HG02884 (cell line): ENCODE results near the gene ARMS2.

Experiments used
- ATAC-seq: cut with Tn5 transposase; IDR thresholded peaks from one replicate; pipeline ENCODE4 v1.9.1; 2021; ENCODE audit warnings: mild to moderate bottlenecking, moderate library complexity; ENCODE audit not compliant: unreplicated experiment

Gene ARMS2

GRCh38 chr10:122492999-122493481 is 38.6 kb downstream of the ARMS2 start:
- ATAC-seq = no peak

- ATAC-seq = no peak
These were observed 39.3 kb downstream of the ARMS2 start for GRCh38 chr10:122493761-122494160.

- ATAC-seq = no peak
These were observed 39.8 kb downstream of the ARMS2 start for GRCh38 chr10:122494173-122494820.

- ATAC-seq = no peak
These were observed 40.4 kb downstream of the ARMS2 start for GRCh38 chr10:122494833-122495232.

- ATAC-seq = no peak
These were observed 41.2 kb downstream of the ARMS2 start for GRCh38 chr10:122495406-122496340.

GRCh38 chr10:122497241-122497640 is 42.8 kb downstream of the ARMS2 start:
- ATAC-seq = no peak

GRCh38 chr10:122498521-122498920 is 44.1 kb downstream of the ARMS2 start:
- ATAC-seq = no peak

- no peak for ATAC-seq
These were observed 44.6 kb downstream of the ARMS2 start for GRCh38 chr10:122499012-122499411.

- ATAC-seq = no peak
These were observed 45.1 kb downstream of the ARMS2 start for GRCh38 chr10:122499491-122499941.

- no peak for ATAC-seq
These were observed 45.7 kb downstream of the ARMS2 start for GRCh38 chr10:122500194-122500593.

- ATAC-seq = no peak
These were observed 46.3 kb downstream of the ARMS2 start for GRCh38 chr10:122500726-122501125.

- no peak for ATAC-seq
These were observed 48.6 kb downstream of the ARMS2 start for GRCh38 chr10:122503012-122503411.

- no peak for ATAC-seq
These were observed 49.6 kb downstream of the ARMS2 start for GRCh38 chr10:122503886-122504609.

- no peak for ATAC-seq
These were observed 50.1 kb downstream of the ARMS2 start for GRCh38 chr10:122504610-122504950.

GRCh38 chr10:122505011-122505410 is 50.6 kb downstream of the ARMS2 start:
- ATAC-seq = no peak

GRCh38 chr10:122505885-122506645 is 51.6 kb downstream of the ARMS2 start:
- no peak for ATAC-seq
